HepG2 (cell line): ENCODE results near the gene NEXMIF. TPM values are rescaled to one million over a fixed set of nuclear protein-coding genes. Genes with fewer than 3 reads are reported as not detected.

Experiments used
- ATAC-seq: fragments of 200-7000 bp; cut with Tn5 transposase; 3 replicates; pipeline ENCODE4 v1.9.1; 2020; ENCODE audit warnings: mild to moderate bottlenecking, moderate library complexity
- BruUV-seq: library from RNA; stranded (reverse); fragments of 400-500 nt; replicated peaks from 2 replicates; lab custom pipeline; 2021; lab: Mats Ljungman, UMichigan
- CTCF ChIA-PET: fragments of 300-600 bp; formaldehyde crosslinking; extraction: SDS; loops from one replicate; lab custom pipeline; 2021; ENCODE audit warnings: low total read pairs, inconsistent platforms, low intra/inter-chr PET ratio; lab: Yijun Ruan, JAX
- POLR2A ChIA-PET: fragments of 350-600 bp; sonication (Branson Sonifier 250); formaldehyde crosslinking; loops from one replicate; lab custom pipeline; 2020; ENCODE audit warnings: antibody characterized with exemption, inconsistent platforms; lab: Yijun Ruan, JAX
- DNase-seq: peaks from one replicate; pipeline ENCODE4 v3.0.0-alpha.2; 2015; ENCODE audit warnings: low spot score
- FAIRE-seq: peaks from 3 replicates; lab custom pipeline; 2011; peaks lifted over from hg19 to GRCh38; lab: Jason Lieb, UNC
- H2AFZ ChIP-seq: one replicate; pipeline ENCODE4 v1.6.1; 2011; ENCODE audit warnings: low read length, inconsistent platforms
- H3K27ac ChIP-seq: fragments of 300-600 bp; 3 replicates; pipeline ENCODE4 v1.8.0; 2011; ENCODE audit warnings: mixed run types, mild to moderate bottlenecking, mixed read lengths, low read length, inconsistent platforms; ENCODE audit not compliant: insufficient read depth; ENCODE audit errors: extremely low read length
- H3K27me3 ChIP-seq, 2 experiments: fragments of 200-600 bp in 1 of 2; 2 replicates in 1 of 2; 3 replicates in 1 of 2; pipeline versions ENCODE4 v1.6.0 to v1.8.0; 2011; ENCODE audit warnings: low read length in 2 of 2, mild to moderate bottlenecking in 2 of 2, moderate library complexity in 2 of 2, inconsistent platforms in 1 of 2; ENCODE audit not compliant: insufficient read depth in 2 of 2, control insufficient read depth in 1 of 2
- H3K36me3 ChIP-seq, 2 experiments: fragments of 200-600 bp in 1 of 2; replicated peaks in 1 of 2; 2 replicates in 1 of 2; 3 replicates in 1 of 2; pipeline versions ENCODE4 v1.5.1 to v1.8.0; 2011; ENCODE audit warnings: low read length in 2 of 2, inconsistent platforms in 1 of 2; ENCODE audit not compliant: insufficient read depth in 2 of 2, control insufficient read depth in 1 of 2
- H3K4me1 ChIP-seq: 2 replicates; pipeline ENCODE4 v1.5.1; 2012; ENCODE audit warnings: low read length, inconsistent platforms; ENCODE audit not compliant: insufficient read depth
- H3K4me2 ChIP-seq: 2 replicates; pipeline ENCODE4 v1.6.0; 2011; ENCODE audit warnings: low read depth, low read length, inconsistent platforms
- H3K4me3 ChIP-seq, 3 experiments: fragments of 200-600 bp in 1 of 3; sonication (generic), shearing (Covaris generic) in 1 of 3; replicated peaks in 1 of 3; 2 replicates each; pipeline ENCODE4 v1.5.1; 2011 to 2016; ENCODE audit warnings: low read length in 3 of 3, inconsistent platforms in 2 of 3, low read depth in 2 of 3, mild to moderate bottlenecking in 2 of 3, control low read depth in 1 of 3, mixed read lengths in 1 of 3; ENCODE audit not compliant: insufficient read depth in 1 of 3
- H3K79me2 ChIP-seq: one replicate; pipeline ENCODE4 v1.6.1; 2011; ENCODE audit warnings: low read length, inconsistent platforms; ENCODE audit not compliant: insufficient read depth
- H3K9ac ChIP-seq: 2 replicates; pipeline ENCODE4 v1.6.0; 2011; ENCODE audit warnings: mild to moderate bottlenecking, low read depth, low read length, inconsistent platforms; ENCODE audit not compliant: insufficient read depth
- H3K9me3 ChIP-seq: 2 replicates; pipeline ENCODE4 v1.5.1; 2012; ENCODE audit warnings: mild to moderate bottlenecking, low read length
- H4K20me1 ChIP-seq: 2 replicates; pipeline ENCODE4 v1.6.0; 2011; ENCODE audit warnings: inconsistent platforms, mild to moderate bottlenecking, low read length, moderate library complexity; ENCODE audit not compliant: insufficient read depth
- CBFB ChIP-seq: sonication (generic); formaldehyde crosslinking; IDR thresholded peaks from 2 replicates; pipeline ENCODE4 v1.4.0; 2020; ENCODE audit warnings: missing genetic modification reagents
- MIER2 ChIP-seq: IDR thresholded peaks from 2 replicates; pipeline ENCODE4 v1.6.1; 2016; ENCODE audit warnings: missing biosample characterization, missing genetic modification reagents
- TEAD3 ChIP-seq: optimal IDR thresholded peaks from 2 replicates; pipeline ENCODE3; 2016; ENCODE audit warnings: borderline replicate concordance
- ZNF326 ChIP-seq: sonication (generic); formaldehyde crosslinking; IDR thresholded peaks from 2 replicates; pipeline ENCODE4 v1.4.0; 2020; ENCODE audit warnings: missing genetic modification reagents, borderline replicate concordance
- ZNF577 ChIP-seq: sonication (generic); formaldehyde crosslinking; IDR thresholded peaks from 2 replicates; pipeline ENCODE4 v1.4.0; 2020; ENCODE audit warnings: mild to moderate bottlenecking, low read depth, missing genetic modification reagents, borderline replicate concordance
- WGBS: methylation state at CpG from one replicate; pipeline ENCODE4 v1.1.6; 2017; ENCODE audit warnings: low lambda C conversion rate; 5-methylcytosine and 5-hydroxymethylcytosine counted together
- in situ Hi-C: cut with HindIII; loops from 2 replicates; pipeline ENCODE4 v1.10.0; 2017; ENCODE audit warnings: low pct_unique_long_range_greater_than_20kb; ENCODE audit not compliant: extremely low pct_ligation_motif_present
- intact Hi-C: fragments of 100-400 bp; cut with micrococcal nuclease; formaldehyde crosslinking; loops from one replicate; pipeline ENCODE4 v1.10.0; 2022; ENCODE audit not compliant: unreplicated experiment
- polyA plus RNA-seq, 8 experiments: library from polyadenylated mRNA; depleted of rRNA in 3 of 8; stranded (reverse) in 7 of 8; unstranded in 1 of 8; fragments of >200 nt; fragmentation: Illumina TruSeq in 4 of 8; extraction: Trizol in 4 of 8; gene quantifications; 2 replicates each; pipeline versions ENCODE4 v1.2.1 to v1.2.3, GENCODE V29; 2011 to 2016; ENCODE audit warnings: low read depth in 4 of 8, missing spikeins in 1 of 8, mixed read lengths in 1 of 8; ENCODE audit not compliant: insufficient read depth in 1 of 8
- total RNA-seq, 5 experiments: library from RNA; depleted of rRNA; stranded (reverse); fragments of >200 nt; fragmentation: Illumina TruSeq; extraction: Trizol; gene quantifications; 2 replicates each; pipeline ENCODE4 v1.2.3, GENCODE V29; 2016; ENCODE audit warnings: low read depth in 1 of 5
- TF ChIP-seq, protein P1 (sequence below): sonication (generic); formaldehyde crosslinking; IDR thresholded peaks from 2 replicates; pipeline ENCODE4 v1.8.1; 2023; ENCODE audit warnings: mild to moderate bottlenecking, missing genetic modification reagents
- TF ChIP-seq, protein P2 (sequence below), 2 experiments: IDR thresholded peaks; 2 replicates each; pipeline ENCODE4 v1.6.1; 2011 to 2012; ENCODE audit warnings: low read length in 2 of 2, borderline replicate concordance in 1 of 2, low read depth in 1 of 2, mild to moderate bottlenecking in 1 of 2, moderate library complexity in 1 of 2

Gene NEXMIF
- total and polyA plus RNA-seq, 2 of the 13 experiments (the other 11 are each of a cell fraction or from before 2014, with no cell fraction given), result under 0.01 TPM; not detected in 1

DNA sequence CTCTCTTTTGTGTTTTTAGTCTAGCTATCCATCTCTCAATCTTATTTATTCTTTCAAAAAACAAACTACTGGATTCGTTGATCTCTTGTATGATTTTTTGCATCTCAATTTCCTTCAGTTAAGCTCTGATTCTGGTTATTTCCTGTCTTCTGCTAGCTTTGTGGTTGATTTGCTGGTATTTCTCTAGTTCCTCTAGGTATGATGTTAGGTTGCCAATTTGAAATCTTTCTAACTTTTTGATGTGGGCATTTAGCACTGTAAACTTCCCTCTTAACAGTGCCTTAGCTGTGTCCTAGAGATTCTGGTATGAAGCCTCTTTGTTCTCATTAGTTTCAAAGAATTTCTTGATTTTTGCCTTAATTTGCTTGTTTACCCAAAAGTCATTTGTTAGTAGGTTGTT is 15.2 kb upstream of the NEXMIF start:
- FAIRE-seq, result no peak
- H3K9ac ChIP-seq, result no peak overlapping the region
- no peak overlapping the region for H3K27ac ChIP-seq

DNA sequence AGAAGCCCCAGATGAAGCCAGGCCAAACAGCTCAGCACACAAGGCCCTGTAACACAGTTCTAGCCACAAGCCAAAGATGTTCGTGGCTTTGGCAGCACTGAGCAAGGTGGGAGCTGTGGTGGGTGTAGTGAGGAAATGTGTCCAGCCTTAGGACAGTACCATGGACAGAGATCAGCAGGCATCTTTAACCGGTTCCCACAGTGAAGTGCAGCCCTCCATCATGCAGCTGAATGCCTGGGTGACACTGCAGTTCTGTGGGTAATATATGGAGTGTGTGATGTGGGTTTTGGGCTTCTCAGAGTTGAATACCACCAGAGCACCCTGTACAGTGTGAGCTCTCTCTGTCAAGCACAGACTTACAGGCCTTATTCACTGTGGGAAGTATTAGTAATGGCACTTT is 6.0 kb upstream of the NEXMIF start:
- no TSS peak for BruUV-seq

More for the DNA sequence above, 15.2 kb upstream of the NEXMIF start:
- Histone ChIP-seq H3K79me2 (no peaks in the 10 kb centered on the region), H3K9me3 (peaks cover 11% of the 10 kb centered on the region; the same call in 1 of the 2 replicates), H3K4me1 (no peaks in the 10 kb centered on the region), H3K4me2 (no peak overlapping the region), H2AFZ (no peak overlapping the region), H3K4me3 (no peak overlapping the region), H3K27me3 (no peaks in the 10 kb centered on the region), H4K20me1 (no peaks in the 10 kb centered on the region), H3K36me3 (no peaks in the 10 kb centered on the region)
- DNase-seq, result no peak
- intact Hi-C loops (no loop called here), in situ Hi-C loops (no loop called here)
- POLR2A ChIA-PET, result no interaction called here
- CTCF ChIA-PET, result no interaction called here
- TF ChIP-seq, protein P1, sequence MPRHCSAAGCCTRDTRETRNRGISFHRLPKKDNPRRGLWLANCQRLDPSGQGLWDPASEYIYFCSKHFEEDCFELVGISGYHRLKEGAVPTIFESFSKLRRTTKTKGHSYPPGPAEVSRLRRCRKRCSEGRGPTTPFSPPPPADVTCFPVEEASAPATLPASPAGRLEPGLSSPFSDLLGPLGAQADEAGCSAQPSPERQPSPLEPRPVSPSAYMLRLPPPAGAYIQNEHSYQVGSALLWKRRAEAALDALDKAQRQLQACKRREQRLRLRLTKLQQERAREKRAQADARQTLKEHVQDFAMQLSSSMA (CRISPR knock-in tag), result no peak
- no peak for TF ChIP-seq ZNF326 (CRISPR knock-in tag)
- 0% methylated on average over 1 of the region's 1 CpG for WGBS
- BruUV-seq, result no TSS peak
- ATAC-seq, result no peak

More for the DNA sequence above, 6.0 kb upstream of the NEXMIF start:
- Histone ChIP-seq H3K4me1 (no peaks in the 10 kb centered on the region), H3K4me3 (no peak overlapping the region), H3K27ac (no peak overlapping the region), H3K4me2 (no peak overlapping the region), H3K79me2 (no peaks in the 10 kb centered on the region), H3K9ac (no peak overlapping the region), H3K9me3 (no peaks in the 10 kb centered on the region), H2AFZ (no peak overlapping the region), H4K20me1 (no peaks in the 10 kb centered on the region), H3K36me3 (no peaks in the 10 kb centered on the region), H3K27me3 (no peaks in the 10 kb centered on the region)
- ChIA-PET POLR2A (no interaction called here), CTCF (no interaction called here)
- no peak for FAIRE-seq
- in situ Hi-C loops, result no loop called here
- ATAC-seq, result peak; percentile 53; the same call in 1 of the 3 replicates
- intact Hi-C loops, result no loop called here
- TF ChIP-seq ZNF577 (no peak), CBFB (CRISPR knock-in tag) (no peak), MIER2 (peak; percentile 90), TEAD3 (CRISPR knock-in tag) (no peak)
- TF ChIP-seq, protein P2, sequence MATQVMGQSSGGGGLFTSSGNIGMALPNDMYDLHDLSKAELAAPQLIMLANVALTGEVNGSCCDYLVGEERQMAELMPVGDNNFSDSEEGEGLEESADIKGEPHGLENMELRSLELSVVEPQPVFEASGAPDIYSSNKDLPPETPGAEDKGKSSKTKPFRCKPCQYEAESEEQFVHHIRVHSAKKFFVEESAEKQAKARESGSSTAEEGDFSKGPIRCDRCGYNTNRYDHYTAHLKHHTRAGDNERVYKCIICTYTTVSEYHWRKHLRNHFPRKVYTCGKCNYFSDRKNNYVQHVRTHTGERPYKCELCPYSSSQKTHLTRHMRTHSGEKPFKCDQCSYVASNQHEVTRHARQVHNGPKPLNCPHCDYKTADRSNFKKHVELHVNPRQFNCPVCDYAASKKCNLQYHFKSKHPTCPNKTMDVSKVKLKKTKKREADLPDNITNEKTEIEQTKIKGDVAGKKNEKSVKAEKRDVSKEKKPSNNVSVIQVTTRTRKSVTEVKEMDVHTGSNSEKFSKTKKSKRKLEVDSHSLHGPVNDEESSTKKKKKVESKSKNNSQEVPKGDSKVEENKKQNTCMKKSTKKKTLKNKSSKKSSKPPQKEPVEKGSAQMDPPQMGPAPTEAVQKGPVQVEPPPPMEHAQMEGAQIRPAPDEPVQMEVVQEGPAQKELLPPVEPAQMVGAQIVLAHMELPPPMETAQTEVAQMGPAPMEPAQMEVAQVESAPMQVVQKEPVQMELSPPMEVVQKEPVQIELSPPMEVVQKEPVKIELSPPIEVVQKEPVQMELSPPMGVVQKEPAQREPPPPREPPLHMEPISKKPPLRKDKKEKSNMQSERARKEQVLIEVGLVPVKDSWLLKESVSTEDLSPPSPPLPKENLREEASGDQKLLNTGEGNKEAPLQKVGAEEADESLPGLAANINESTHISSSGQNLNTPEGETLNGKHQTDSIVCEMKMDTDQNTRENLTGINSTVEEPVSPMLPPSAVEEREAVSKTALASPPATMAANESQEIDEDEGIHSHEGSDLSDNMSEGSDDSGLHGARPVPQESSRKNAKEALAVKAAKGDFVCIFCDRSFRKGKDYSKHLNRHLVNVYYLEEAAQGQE (IDR thresholded peaks at IDR 0.05; ENCODE audit: borderline replicate concordance in 1 of 2, low read depth in 1 of 2, low read length in 2 of 2), result peak; percentile 70 to 93
- no CpG with 5 or more reads among the region's 2 CpGs for whole genome bisulfite sequencing
- no peak for DNase-seq
